Left ventricle myocardium inferior (tissue), 1 donor: ENCODE measurements around the gene CERS5. TPM values are rescaled to one million over a fixed set of nuclear protein-coding genes. Genes with fewer than 3 reads are reported as not detected.

Source experiments
- DNase-seq: peaks from one replicate; pipeline ENCODE4 v3.0.0-alpha.2; 2020
- H3K27ac ChIP-seq: fragments of 200-600 bp; replicated peaks from 2 replicates; pipeline ENCODE4 v1.8.0; 2021
- H3K27me3 ChIP-seq: fragments of 200-600 bp; 2 replicates; pipeline ENCODE4 v1.8.0; 2021; ENCODE audit warnings: low read depth
- H3K36me3 ChIP-seq: fragments of 200-600 bp; 2 replicates; pipeline ENCODE4 v1.8.0; 2021
- H3K4me1 ChIP-seq: fragments of 200-600 bp; 2 replicates; pipeline ENCODE4 v1.8.0; 2021
- H3K4me3 ChIP-seq: fragments of 200-600 bp; 2 replicates; pipeline ENCODE4 v1.8.0; 2021; ENCODE audit warnings: mild to moderate bottlenecking, moderate library complexity
- H3K9me3 ChIP-seq: fragments of 200-600 bp; replicated peaks from 2 replicates; pipeline ENCODE4 v1.8.0; 2021
- CTCF ChIP-seq: fragments of 200-600 bp; IDR thresholded peaks from 2 replicates; pipeline ENCODE4 v1.8.0; 2021; ENCODE audit warnings: antibody characterized with exemption, mild to moderate bottlenecking, borderline replicate concordance
- intact Hi-C: fragments of 100-400 bp; cut with micrococcal nuclease; formaldehyde crosslinking; loops from one replicate; pipeline ENCODE4 v1.11.0; 2022
- total RNA-seq: library from RNA; stranded (reverse); fragmentation: NEBNext Ultra II Directional; extraction: Animal tissue kit (Norgen Biotek cat#: 25700); gene quantifications from one replicate; pipeline ENCODE4 v1.2.1, GENCODE V29; 2021
- donor health status: DM: no; HTN: yes; CAD: no; lungs with severe emphysema.

CERS5 gene
- total RNA-seq, 1 donor from 2014 or later, result 7.6 TPM

- peaks cover 40% of the 10 kb centered on the region for H3K4me1 ChIP-seq
- intact Hi-C loops, result no loop called here
- H3K4me3 ChIP-seq, result no peak overlapping the region
- no peaks in the 10 kb centered on the region for H3K27me3 ChIP-seq
- no peaks in the 10 kb centered on the region for H3K9me3 ChIP-seq
- no peak overlapping the region for H3K27ac ChIP-seq
- TF ChIP-seq CTCF, result peak; percentile 30
- no peak for DNase-seq
- H3K36me3 ChIP-seq, result peaks cover 44% of the 10 kb centered on the region
Observed at GRCh38 chr12:50182461-50182860, 15.3 kb upstream of the CERS5 start.

- Histone ChIP-seq H3K4me1 (peaks cover 35% of the 10 kb centered on the region), H3K27me3 (no peaks in the 10 kb centered on the region), H3K36me3 (peaks cover 52% of the 10 kb centered on the region), H3K4me3 (no peak overlapping the region), H3K9me3 (no peaks in the 10 kb centered on the region), H3K27ac (no peak overlapping the region)
- no peak for DNase-seq
- TF ChIP-seq CTCF, result no peak
- intact Hi-C loops, result no loop called here
Observed at GRCh38 chr12:50181691-50182090, 14.5 kb upstream of the CERS5 start.

GRCh38 chr12:50175716-50176026, 8.5 kb upstream of the CERS5 start:
- peaks cover 42% of the 10 kb centered on the region for H3K36me3 ChIP-seq
- DNase-seq, result no peak
- no peaks in the 10 kb centered on the region for H3K27me3 ChIP-seq
- no peaks in the 10 kb centered on the region for H3K9me3 ChIP-seq
- no peaks in the 10 kb centered on the region for H3K4me1 ChIP-seq
- intact Hi-C loops, result loop anchor here (5.0 kb wide), 1 partner anchor 98 kb away; no protein-coding TSS in a partner anchor
- no peak for TF ChIP-seq CTCF
- no peak overlapping the region for H3K4me3 ChIP-seq
- no peak overlapping the region for H3K27ac ChIP-seq

GRCh38 chr12:50174971-50175715, 8.0 kb upstream of the CERS5 start:
- H3K9me3 ChIP-seq, result no peaks in the 10 kb centered on the region
- TF ChIP-seq CTCF, result peak; percentile 75
- no peaks in the 10 kb centered on the region for H3K4me1 ChIP-seq
- no peak overlapping the region for H3K4me3 ChIP-seq
- H3K27ac ChIP-seq, result no peak overlapping the region
- DNase-seq, result no peak
- intact Hi-C loops, result loop anchor here (5.0 kb wide), 1 partner anchor 98 kb away; no protein-coding TSS in a partner anchor
- peaks cover 37% of the 10 kb centered on the region for H3K36me3 ChIP-seq
- no peaks in the 10 kb centered on the region for H3K27me3 ChIP-seq

GRCh38 chr12:50166799-50167048, 445 bp downstream of the CERS5 start:
- TF ChIP-seq CTCF, result no peak
- peaks cover 29% of the 10 kb centered on the region for H3K4me1 ChIP-seq
- peak; percentile 32 for DNase-seq

GRCh38 chr12:50164963-50165362, 2.2 kb downstream of the CERS5 start:
- no peak overlapping the region for H3K4me3 ChIP-seq
- intact Hi-C loops, result no loop called here
- no peaks in the 10 kb centered on the region for H3K27me3 ChIP-seq
- H3K4me1 ChIP-seq, result peaks cover 29% of the 10 kb centered on the region
- TF ChIP-seq CTCF, result no peak
- no peak overlapping the region for H3K27ac ChIP-seq
- no peaks in the 10 kb centered on the region for H3K36me3 ChIP-seq
- no peak for DNase-seq
- H3K9me3 ChIP-seq, result no peaks in the 10 kb centered on the region

More at GRCh38 chr12:50166799-50167048, 445 bp downstream of the CERS5 start:
- intact Hi-C loops, result no loop called here
- Histone ChIP-seq H3K27me3 (no peaks in the 10 kb centered on the region), H3K9me3 (no peaks in the 10 kb centered on the region), H3K36me3 (no peaks in the 10 kb centered on the region), H3K4me3 (peak overlapping the region; percentile 98), H3K27ac (peak overlapping the region; percentile 93)
